Stimulated activated CD8-positive, alpha-beta memory T cell treated with anti-CD3 and anti-CD28 coated beads, Interleukin-2, amount 100 ng/mL, for 48 hours (primary cell): Measurements from ENCODE around the gene FHIT.

Experiments
- DNase-seq, 2 donors: peaks; one replicate each; pipeline ENCODE4 v3.0.0-alpha.2; 2020; ENCODE audit warnings: low read depth in 2 of 2

The FHIT gene

DNA sequence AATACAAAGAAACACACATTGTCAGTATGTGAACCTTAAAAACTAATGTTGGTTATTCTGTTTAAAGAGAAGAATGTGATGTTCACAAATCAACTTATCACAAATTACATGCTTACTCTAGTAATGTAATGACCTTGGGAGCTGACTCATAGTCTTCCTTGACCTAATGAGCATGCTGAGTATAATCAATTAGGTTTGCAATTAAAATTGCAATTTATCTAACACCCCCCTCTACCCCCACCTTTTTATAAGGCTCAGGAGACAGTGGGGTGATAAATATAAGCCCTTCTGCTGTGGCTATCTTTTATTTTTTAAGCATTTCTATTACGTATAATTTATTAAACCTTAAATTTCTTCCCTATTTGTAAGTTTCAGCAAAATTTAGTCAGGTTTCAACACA is 1253.7 kb downstream of the FHIT start:
- no peak for DNase-seq

DNA sequence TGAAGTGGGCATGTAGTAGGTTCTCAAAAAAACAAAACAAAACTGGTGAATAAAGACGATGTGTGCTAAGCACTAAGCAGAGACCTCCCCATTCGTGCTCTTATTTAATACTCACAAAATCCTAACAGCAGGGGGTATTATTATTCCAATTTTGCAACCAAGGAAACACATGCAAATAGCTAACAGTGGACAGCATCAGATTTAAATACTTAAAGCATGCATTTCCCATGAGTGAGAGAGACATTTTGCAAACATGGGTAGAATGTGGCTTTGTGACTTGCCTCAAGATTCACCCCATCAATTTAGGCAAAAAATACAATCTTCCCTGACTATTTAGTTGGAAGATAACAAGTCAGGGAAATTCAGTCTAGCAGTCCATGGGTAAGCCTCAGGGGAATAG is 1255.2 kb downstream of the FHIT start:
- no peak for DNase-seq

DNA sequence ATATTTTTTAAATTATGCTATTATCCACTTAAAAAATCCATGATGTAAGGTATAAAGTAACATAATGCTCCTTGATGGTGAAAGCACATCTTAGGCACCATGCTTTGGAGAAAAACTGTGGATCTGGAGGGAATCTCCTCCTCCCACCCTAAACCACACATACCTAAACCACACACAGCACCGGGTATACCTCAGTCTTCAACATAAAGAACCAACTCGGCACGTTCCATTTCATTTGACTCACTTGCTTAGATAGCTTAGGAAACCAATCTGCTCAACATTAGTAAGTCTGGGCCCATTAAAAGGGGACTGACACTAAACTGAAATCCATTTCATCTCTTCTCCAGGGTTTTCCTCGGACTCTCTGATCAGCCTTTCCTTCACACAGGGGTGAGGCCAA is 1255.7 kb downstream of the FHIT start:
- DNase-seq: no peak

DNA sequence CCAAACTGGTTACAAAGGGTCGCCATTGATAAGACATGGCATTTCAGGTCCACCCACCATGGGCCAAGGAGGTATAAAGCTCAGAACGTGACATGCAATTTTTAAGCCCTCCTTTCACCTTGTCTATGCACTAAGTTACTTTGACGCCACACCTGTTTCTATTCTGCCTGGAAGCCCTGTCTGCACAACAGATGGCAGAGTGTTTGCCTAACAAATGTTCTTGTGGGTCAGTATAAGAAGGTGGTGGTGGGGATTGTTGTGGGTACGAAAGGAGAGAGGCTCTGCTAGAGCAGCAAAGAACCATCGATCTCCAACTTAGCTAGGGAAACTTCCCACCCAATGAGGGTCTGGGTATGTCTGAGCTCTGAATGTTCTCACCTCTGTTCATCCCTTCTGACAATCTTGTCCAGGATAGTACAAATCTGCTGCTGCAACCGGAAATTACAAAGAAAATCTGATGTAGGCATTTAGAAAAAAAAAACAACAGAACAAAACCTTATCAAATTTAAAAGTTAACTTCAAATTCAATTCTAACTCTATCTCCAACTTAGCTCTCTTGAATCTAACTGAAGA is 1256.4 kb downstream of the FHIT start:
- DNase-seq: no peak

DNA sequence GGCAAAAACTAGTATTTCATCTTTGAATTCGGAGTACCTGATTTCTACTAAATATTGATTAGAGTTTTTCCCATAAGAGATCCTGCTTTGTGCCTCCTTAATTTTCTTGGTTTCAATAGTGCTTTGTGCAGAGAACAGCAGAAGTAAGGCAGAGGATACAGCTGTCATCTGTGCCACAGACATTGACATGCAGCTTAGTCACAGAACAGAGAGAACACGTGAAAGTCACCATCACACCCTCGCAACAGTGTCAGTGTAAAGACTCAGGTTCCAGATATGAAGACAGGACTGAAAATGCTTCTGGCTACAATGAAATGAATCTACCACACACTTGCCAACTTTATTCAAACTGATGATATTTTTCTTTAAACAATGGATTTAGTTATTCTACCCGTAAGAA is 1258.7 kb downstream of the FHIT start:
- DNase-seq: no peak

DNA sequence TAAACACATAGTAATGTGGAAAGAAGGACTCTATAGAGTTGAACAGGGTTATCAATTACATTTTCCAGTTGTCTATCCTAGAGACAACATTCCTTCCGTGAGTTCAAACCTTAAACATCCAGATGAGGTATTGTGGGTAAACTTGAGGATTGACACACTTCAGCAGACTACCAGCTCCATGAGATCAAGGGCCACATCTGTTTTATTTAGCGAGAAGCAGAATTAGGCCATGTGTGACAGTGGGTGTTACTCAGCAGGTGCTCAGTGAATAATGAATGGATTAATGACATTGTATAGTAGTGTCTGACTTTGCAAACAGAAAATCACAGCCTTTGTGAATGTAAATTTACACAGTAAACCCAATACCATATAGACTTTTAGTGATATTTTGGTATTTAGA is 1260.3 kb downstream of the FHIT start:
- no peak for DNase-seq

DNA sequence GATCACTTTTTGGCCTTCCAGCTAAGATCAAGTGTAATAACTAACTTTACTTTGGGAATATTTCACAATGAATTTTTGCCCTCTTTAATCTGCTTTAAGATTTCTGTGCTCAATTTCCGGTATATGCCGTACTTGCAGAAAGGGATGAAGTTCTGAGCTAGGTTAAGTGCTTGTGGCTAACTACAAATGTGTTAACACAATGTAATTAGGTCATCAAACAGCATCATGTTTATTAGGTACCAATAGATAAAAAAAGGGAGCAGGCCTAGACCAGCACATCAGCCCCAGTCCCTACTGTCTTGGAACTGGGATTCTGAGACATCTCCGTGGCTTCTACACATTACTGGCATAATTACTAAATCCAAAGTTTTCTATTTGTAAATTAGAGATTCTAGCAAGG is 1268.7 kb downstream of the FHIT start:
- no peak for DNase-seq

DNA sequence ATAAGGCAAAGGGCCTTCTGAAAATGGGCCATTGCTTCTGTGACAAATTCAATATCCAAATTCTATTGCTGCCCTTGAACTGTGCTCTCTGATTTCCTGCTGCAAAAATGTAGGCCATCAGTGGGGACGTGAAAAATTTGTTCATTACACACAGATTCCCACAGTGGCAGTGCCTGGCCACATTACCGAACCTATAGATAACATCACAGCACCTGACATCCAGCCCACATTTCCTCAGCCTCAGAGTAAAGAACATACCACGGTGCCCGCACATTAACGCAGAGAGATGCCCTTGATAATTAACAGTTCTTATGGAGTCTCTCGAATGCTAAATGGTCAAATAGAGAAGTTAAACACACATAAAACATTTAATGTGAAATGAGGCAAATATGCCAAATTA is 1269.9 kb downstream of the FHIT start:
- DNase-seq: no peak

DNA sequence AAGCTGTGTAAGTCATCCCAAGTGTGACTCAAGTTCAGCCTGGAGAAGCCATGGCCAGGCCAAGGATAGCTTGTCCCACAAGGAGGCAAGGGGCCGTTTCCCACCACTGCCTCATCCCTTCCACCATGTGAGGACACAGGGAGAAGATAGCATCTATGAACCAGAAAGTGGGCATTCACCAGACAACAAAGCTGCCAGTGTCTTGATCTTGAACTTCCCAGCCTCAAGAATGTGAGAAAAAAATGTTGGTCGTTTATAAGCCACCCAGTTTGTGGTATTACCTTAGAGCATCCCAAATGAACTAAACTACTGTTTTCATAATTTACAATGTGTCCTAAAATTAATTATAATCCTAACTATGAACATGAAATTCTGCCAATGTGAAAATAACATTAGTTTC is 1270.7 kb downstream of the FHIT start:
- DNase-seq: no peak

DNA sequence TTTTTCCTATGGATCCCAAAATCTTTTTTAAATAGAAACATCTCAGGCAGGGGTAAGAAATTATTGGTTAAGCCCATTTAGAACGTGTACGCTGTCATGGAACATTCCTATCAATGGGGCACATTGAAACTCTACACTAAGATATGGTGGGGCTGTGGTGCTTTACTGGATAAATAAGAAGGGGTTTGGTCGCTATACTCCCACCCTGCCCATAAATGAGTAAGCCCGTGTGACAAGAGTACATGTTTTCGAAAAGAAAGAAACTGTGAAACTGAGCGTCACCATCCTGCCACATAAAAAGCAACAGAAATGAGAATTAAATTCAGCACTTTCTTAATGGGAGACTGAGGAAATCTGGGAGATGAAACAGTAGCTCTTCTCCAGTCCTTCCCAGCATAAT is 1271.7 kb downstream of the FHIT start:
- no peak for DNase-seq

DNA sequence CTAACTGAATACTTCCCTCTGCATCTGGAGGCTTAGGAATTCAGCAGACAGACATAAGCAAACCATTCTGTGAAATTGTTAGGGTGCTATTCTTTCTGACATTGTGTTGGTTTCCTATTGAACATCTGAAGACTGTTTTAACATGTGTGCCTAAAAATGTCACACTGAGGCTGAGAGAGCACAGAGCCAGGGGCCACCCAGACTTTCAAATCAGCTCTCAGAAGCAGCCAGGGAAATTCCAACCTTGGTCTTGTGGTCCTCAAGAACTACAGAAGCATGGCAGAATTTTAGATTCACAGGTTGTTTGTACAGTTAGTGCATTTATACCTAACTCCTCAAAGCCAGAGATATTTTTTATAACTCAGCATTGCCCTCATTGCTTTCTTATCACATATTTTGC is 1272.3 kb downstream of the FHIT start:
- DNase-seq: no peak

DNA sequence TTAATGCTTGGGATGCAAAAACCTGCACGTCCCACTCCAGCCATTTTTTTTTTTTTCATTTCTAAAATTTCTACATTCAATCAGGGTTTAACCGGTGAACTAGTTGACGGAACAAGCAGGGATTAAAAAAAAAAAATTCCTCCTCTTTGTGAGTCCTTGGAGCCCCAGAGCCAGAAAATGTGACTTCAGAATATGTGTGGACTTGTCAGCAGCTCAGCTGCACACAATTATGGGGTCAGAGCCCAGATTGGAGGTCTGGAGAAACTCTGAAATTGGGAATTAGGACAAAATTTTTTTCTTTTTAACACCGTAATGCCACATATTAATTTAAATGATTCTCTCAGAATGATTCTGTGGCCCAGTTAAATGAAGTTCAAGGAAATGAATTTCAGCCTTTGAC is 1280.5 kb downstream of the FHIT start:
- no peak for DNase-seq

DNA sequence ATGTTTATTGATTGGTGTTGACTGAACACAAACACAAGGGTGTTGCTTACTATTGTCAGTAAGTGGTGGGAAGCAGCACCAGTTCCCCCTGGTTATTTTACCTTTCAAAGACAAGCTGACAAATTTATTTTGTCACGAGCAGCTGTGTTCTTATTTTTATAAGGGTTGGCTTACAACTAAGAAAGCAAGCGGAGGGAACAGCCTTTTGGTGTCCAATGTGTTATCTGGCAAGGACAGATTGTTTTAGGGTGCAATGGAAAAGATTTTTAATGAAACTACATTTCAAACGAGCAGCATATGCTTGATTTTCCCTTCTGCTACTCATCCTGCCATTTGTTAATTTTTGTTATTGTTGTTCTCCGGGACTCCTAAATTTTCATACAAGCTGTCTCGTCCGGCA is 1280.9 kb downstream of the FHIT start:
- no peak for DNase-seq

DNA sequence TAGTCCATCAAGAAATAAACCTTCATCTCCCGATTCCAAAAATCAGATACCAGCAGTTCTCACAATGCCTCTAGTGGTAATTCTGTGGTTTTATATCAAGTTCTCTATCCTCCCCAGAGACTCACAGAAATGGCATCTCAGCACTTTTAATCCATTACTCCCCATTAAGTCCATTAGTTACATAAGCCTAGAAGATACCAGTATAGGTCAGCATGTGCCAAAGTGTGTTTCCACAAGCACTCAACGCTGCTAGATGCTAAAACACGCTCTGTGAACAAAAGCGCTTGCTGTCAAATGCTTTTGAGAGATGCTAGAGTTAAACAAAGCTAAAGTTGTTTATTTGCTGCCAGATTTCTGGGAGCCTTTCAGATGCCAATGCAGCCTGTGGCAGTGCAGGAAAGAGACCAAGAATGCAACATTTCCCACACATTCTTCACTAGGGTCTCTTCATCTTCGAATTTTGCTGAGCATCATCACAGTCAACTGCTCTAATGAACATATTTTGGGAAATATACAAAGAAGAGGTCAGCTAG is 1282.7 kb downstream of the FHIT start:
- DNase-seq: no peak

DNA sequence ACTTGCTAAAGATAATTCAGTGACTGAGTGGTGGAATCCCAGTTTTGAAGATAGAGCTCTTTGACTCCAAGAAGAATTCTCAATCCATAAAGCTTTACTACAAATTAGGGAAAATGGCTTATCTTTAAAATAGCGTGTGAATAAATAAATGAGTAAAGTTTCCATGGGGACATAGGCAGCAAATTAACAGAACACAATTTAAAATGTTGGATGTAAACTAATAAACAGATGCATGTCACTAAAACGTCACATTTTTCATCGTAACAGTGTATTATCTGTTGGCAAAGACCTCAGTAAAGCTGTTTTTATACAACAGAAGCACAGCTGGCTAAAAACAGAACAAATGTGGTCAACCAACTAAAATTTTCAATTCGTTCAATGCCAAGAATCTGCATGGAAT is 1287.6 kb downstream of the FHIT start:
- DNase-seq: no peak

DNA sequence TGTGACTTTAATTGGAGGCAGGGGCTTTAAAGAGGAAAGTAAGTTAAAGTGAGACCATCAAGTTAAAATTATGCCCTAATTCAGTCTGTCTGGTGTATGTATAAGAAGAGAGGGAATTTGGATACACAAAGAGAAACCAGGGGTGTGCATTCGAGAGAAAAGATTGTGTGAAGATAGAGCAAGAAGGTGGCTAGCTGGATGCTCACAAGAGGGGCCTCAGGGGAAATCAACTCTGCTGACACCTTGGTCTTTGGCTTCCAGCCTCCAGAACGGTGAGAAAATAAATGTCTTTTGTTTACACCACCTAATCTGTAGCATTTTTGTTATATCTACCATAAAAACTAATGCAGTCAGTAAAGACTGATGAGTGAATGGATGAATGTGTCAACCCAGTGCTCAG is 1294.1 kb downstream of the FHIT start:
- DNase-seq: no peak

DNA sequence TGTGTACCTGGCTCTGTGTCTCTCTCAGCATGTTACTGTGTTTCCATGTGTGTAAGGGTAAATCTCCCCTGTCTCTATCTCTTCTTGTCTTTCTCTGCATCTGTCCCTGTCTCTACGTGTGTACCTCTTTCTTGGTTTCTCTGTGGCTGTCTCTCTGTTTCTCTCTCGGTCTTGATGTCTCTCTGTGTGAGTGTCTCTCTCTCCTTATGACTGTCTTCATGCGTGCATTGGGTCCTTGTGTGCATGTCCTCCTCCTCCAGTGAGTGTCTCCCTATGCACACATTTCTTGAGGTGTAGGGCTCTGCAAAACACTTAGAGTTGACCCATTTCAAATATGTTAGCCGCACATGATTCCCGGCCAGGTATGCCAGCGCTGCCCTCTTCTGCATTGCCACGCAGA is 1298.1 kb downstream of the FHIT start:
- no peak for DNase-seq

DNA sequence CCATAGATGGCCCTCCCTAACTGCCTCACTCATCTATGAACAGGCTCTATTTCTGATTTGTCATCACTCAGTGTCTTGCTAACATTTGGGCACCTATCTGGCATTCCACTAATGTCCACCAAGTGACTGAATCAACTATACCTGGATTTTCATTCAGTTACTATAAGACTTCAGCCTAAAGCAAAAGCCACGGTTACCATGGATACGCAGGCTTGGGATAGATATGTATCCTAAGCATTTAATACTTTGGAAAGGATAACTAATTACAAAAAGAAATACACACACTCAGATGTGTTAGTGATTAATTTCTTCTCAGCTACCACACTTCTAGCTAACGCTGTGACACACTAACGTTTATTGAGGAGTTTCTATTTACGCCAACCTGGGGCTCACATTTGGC is 1301.9 kb downstream of the FHIT start:
- no peak for DNase-seq

DNA sequence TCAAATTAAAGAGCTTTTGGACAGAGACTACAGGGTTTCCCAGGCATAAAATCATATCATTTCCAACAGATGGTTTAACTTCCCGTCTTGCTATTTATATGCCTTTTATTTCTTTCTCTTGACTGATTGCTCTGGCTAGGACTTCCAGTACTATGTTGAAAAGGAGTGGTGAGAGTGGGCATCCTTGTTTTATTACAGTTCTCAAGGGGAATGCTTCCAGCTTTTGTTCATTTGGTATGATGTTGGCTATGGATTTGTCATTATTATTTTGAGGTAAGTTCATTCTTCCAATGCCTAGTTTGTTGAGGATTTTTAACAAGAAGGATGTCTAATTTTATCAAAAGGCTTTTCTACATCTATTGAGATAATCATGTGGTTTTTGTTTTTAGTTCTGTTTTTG is 1304.9 kb downstream of the FHIT start:
- DNase-seq: no peak

DNA sequence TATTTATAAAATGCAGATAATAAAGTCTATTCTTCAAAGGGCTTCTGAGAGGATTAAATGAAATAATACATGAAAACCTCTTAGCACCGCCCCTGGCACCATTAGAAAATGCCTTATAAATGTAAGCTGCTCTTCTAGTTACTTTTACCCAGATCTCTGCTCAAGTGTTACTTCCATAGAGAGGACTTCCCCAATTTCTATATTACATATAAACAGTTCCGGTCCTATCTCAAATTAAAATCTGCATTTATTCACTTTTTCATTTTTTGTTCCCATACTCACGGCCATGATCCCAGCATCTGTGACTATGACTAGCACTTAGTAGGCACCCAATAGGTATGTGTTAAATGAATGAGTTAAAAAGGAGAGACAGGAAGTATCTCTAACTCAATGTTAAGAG is 1310.5 kb downstream of the FHIT start:
- no peak for DNase-seq

DNA sequence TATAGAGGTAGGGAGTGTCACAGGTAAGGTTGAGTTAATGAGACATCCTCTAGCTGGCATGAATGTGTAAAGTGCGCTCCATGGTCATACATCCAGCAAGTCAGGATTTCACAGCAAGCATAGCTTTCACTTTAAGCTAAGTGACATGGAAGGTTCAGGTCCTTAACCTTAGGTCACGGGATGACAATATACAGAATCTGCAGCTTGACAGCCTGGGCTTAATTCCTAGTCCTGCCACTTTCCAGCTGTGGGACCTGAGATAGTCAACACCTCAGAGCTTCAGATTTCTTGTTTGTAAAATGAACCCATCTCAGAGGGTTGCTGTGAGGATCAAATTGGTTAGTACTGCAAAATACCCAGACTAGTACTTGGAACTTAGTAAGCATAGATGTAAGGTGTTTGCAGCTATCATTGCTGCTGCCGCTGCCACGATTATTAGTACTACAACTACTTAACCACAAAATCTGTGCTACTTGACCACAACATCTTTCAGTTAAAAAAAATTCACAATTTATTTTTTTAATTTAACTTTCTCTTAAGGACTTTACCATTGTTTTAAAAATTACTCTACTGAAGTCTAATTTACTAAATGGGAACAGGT is 1311.3 kb downstream of the FHIT start:
- no peak for DNase-seq

DNA sequence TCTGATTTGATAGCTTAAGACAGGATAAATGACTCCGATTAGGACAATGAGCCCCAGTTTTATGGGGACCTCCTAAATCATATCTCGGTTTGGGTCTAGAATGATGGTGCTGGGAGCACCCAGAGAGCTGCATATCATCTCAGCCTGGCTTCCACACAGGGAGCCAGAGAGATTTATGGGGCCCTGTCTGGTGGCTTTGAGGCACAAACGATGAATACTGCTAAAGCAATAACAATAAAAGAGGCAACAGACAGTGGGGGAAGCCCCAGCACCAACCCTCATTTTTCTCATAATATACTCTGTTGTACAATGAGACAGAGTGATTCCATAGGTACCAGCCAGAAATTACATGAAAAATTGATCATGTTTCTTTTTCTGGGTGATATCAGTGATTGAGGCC is 1312.4 kb downstream of the FHIT start:
- DNase-seq: no peak

DNA sequence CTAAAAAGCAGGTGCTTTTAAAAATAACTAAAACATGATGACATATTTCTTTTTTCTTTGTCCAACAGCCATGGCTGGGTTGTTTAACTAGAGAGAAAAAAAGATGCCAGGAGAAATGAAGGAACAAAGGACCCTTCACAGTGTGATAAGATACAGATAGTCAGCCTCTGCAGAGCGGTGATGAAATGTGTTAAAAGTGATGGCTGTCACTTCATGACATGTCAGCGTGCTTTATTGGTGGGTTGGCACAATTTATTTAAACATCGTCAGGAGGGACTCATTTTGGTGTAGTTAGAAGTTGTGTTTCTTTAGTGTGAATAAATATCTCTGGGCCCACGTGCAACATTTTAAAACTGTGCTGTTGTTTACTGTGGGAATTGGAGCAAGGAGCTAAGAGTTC is 1314.1 kb downstream of the FHIT start:
- DNase-seq: no peak

DNA sequence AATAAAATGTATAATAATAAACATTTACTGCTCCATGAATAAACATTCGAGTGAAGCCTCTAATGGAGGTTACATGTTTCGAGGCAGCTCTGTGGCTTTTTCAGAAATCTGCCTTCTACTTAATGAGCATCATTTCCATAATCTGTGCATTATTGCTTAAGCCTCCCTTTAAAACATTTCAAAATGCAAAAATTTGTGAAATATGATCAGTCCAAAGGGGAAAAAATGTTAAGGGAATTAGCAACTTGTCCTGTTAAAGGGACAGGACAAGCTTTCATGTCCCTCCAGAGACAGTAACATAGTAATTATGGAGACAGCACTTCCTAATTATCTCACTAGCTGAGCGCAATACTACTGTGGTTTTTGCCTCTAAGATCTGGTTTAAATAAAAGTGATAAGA is 1314.8 kb downstream of the FHIT start:
- no peak for DNase-seq
